ENCODE results near the gene TERT. TPM values are rescaled to one million over a fixed set of nuclear protein-coding genes. Genes with fewer than 3 reads are reported as not detected.
"Not testable (repeated sequence)": the region's sequence is repeated elsewhere in the genome, so short reads cannot be mapped to it uniquely, and the experiment has no call there.

TERT gene
- total RNA-seq, result not detected
- long read RNA-seq, result 0 reads

DNA sequence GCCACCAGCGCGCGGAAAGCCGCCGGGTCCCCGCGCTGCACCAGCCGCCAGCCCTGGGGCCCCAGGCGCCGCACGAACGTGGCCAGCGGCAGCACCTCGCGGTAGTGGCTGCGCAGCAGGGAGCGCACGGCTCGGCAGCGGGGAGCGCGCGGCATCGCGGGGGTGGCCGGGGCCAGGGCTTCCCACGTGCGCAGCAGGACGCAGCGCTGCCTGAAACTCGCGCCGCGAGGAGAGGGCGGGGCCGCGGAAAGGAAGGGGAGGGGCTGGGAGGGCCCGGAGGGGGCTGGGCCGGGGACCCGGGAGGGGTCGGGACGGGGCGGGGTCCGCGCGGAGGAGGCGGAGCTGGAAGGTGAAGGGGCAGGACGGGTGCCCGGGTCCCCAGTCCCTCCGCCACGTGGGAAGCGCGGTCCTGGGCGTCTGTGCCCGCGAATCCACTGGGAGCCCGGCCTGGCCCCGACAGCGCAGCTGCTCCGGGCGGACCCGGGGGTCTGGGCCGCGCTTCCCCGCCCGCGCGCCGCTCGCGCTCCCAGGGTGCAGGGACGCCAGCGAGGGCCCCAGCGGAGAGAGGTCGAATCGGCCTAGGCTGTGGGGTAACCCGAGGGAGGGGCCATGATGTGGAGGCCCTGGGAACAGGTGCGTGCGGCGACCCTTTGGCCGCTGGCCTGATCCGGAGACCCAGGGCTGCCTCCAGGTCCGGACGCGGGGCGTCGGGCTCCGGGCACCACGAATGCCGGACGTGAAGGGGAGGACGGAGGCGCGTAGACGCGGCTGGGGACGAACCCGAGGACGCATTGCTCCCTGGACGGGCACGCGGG lies at the start of gene TERT:
TERT (minus strand) TSS at position 234 of the 815 bp plus-strand sequence; CDS start at position 155, 79 bp downstream.
- peak; percentile 3 to 24 for ATAC-seq
- DNase-seq, result no peak
- intact Hi-C loops (cut with DNase I), result no loop called here

DNA sequence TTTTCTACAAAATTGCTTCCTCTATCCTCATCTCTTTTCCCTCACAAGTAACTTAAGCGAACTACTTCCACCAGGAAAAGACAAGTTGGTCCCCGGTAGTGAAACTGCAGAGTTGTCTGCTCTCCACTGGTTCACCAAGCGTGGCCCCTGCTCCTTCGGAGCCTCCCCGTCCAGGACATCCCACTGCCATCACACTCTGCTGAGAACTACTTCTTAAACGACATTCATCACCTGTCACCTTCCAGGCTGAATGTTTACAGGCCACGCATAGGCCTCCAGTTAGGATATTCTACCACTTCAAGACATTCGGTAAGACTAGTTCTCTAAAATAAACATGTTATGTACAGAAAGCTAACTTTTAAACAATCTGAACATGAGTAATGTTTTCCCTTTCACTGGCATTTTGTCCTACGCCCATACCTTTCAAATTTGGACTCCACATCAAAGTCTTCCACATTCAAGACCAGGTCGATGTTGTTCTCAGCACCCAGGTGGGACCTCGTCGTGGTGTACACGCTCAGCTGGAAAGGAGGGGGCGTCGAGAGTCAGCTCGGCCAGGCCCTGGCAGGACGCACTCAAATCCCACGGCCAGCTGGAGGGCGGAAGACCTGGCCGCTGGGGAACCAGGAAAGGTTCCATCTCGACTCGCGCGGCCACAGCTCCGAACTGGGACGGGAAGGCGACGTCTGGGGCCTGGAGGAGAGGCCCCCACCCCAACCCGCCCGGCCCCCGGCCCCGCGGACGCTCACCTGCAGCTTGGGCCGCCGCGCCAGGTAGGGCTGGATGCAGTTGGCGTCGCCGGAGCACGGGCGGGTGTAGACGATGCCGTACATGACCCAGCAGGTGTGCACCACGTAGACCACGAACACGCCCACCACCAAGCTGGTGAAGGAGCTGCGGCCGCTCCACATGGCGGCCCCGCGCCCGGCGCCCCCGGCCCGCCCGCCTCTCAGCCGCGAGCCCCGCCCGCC lies 49.3 kb upstream of the TERT start:
- DNase-seq (no peak), ATAC-seq (no peak)
- intact Hi-C loops (cut with DNase I), result no loop called here

DNA sequence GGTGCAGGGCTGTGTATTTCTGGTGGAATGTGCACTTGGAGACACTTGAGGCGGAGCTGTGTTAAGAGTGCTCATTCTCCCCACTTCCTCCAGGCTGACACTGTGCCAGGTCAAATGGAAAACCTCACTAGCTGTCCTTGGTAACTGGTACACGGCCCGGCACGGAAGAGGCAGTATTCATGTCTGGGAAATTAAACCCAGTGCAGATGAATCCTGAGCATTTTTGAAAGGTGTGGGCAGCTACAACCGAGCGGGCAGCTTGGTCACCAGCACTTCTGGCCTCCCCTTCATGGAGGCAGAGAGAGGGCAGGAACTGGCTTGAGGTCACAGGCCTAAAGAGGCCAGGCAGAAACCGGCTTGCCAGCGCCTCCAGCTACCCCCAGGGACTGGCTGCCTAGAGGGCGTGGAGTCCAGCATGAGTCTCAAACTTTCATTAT lies 48.5 kb upstream of the TERT start:
- ATAC-seq (no peak), DNase-seq (no peak)
- intact Hi-C loops (cut with DNase I), result no loop called here

DNA sequence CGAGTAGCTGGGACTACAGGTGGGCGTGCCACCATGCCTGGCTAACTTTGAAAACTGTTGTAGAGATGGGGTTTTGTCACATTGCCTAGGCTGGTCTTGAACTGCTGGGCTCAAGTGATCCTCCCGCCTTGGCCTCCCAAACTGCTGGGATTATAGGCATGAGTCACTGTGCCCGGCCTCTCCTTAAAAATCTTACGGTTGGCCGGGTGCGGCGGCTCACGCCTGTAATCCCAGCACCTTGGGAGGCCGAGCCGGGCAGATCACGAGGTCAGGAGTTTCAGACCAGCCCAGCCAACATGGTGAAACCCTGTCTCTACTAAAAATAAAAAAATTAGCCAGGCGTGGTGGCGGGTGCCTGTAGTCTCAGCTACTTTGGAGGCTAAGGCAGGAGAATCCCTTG lies 47.8 kb upstream of the TERT start:
- intact Hi-C loops (cut with DNase I); DNase-seq; ATAC-seq: not testable (repeated sequence)

DNA sequence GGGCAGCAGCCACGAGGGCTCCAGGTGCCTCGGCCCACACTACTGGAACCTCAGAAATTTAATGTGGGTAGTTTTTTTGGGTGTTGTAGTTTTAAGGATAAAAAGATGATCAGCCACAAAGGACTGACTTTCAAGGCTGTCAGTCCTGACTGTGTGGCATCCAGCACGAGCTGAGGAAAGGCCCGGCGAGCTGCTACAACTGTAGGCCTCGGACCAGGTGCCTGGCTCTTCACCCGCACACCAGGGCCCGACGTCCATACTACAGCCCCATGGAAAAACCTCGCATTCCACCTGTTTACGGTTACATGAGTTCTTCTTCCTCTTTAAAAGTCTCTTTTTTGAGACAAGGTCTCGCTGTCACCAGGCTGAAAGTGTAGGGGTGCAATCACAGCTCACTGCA lies 47.4 kb upstream of the TERT start:
- DNase-seq (no peak), ATAC-seq (no peak)
- intact Hi-C loops (cut with DNase I), result no loop called here

DNA sequence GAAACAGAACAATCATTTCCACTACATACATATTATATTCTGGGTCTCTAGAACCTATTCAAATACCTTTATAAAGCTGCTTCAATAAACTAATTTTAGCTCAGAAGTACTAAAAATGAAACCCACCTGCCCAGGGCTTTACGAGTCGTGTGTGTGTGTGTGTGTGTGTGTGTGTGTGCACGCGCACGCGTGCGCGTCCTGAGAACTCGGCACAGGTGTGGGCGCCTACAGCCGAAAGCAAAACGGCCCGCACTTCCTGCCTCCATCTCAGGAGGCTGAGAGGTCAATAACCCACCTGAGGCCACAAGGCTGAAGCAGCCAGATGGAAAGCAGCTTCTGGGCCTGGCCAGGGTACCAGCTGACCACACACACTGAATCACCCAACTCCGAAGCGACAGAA lies 47.0 kb upstream of the TERT start:
- DNase-seq (no peak), ATAC-seq (no peak)
- intact Hi-C loops (cut with DNase I), result no loop called here

DNA sequence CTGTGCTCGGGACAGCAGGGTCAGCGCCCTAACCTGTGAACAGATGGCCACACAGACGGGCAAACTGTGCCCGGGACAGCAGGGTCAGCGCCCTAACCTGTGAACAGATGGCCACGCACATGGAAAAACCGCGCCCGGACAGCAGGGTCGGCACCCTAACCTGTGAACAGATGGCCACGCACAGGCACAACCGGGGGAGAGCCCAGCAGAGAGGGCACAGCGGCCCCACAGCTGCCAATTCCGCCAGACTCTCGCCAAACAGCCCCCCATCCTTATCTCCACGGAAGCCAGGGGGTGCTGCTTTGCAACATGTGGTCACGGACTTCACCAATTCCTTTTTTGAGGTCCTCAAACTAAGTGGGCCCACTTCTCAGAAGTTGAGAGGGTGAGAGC lies 44.9 kb upstream of the TERT start:
- not testable (repeated sequence) for ATAC-seq

DNA sequence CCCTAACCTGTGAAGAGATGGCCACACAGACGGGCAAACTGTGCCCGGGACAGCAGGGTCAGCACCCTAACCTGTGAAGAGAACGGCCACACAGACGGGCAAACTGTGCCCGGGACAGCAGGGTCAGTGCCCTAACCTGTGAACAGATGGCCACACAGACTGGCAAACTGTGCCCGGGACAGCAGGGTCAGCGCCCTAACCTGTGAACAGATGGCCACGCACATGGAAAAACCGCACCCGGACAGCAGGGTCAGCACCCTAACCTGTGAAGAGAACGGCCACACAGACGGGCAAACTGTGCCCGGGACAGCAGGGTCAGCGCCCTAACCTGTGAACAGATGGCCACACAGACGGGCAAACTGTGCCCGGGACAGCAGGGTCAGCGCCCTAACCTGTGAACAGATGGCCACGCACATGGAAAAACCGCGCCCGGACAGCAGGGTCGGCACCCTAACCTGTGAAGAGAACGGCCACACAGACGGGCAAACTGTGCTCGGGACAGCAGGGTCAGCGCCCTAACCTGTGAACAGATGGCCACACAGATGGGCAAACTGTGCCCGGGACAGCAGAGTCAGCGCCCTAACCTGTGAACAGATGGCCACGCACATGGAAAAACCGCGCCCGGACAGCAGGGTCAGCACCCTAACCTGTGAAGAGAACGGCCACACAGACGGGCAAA lies 44.4 kb upstream of the TERT start:
- intact Hi-C loops (cut with DNase I); ATAC-seq; DNase-seq: not testable (repeated sequence)

More for the DNA sequence above, 44.9 kb upstream of the TERT start:
- intact Hi-C loops (cut with DNase I); DNase-seq: not testable (repeated sequence)

DNA sequence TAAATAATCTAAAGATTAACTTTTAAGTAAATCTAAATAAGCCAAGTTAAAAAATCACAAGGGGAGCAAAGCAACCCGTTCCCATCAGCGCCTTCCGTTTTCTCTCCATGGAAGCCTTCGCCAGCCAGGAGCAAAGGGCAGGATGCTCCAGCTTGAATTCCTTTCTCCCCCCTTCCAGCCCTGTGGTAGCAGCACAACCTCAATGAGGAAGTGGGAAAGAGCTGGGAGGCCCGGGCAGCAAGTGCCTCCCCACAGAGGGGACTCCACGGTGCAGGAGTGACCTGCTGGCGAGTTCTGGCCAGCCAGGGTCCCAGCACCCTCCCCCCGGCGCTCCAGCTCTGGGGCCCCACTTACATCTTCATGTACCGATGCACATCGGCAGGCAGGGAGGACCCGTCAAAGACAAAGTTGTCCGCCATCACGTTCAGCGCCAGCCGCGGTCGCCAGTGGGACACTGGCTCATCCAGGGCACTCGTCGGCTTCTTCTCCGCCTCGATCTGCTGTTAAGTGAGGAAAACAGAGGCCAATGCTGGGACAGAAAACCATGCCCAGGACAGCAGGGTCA lies 43.7 kb upstream of the TERT start:
- intact Hi-C loops (cut with DNase I), result no loop called here
- peak; percentile 11 for DNase-seq
- no peak for ATAC-seq

DNA sequence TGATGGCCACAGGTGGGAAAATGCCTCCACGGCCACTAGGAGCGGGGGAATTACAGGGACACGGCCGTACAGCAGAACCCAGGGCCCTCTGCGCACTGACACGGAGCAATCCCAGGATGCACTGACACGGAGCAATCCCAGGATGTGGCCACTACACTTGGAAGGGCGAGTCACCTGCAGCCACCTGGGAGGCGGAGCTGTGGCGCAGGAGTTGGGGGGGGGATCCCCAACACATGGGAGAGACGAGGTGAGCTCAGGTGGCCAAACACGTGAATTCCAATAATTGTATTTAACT lies 43.3 kb upstream of the TERT start:
- intact Hi-C loops (cut with DNase I), result no loop called here
- DNase-seq, result no peak
- no peak for ATAC-seq

DNA sequence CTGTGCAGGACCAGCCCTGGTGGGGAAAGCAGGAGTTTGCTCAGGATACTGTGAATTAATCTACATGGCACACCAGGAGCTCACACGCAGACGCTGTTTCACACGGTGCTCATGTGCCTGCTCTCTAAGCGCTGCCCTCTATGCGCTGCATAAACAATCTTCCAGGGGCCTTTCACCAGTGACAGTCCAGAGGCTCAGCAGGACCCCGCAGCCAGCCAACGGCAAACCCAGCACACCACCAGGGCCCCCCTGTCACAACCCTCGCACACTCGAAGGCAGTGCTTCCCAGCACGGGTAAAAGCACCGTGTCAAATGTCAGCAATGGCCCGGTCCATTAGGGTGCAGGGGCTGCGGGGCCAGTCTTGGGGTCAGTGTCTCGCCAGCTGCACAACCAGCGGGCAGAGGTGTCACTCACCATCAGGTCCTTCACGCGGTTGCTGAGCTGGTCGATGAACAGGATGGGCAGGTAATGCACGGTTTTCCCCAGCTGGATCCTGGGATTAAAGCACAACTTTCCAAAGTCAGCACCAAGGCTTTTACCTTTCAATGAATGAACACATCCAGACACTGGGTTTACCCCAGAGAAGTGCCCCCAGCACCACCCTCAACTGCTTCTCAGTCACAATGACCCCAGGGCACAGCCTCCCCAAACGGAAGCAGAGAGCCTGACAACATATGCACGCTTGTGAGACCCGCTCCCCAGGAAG lies 42.8 kb upstream of the TERT start:
- intact Hi-C loops (cut with DNase I), result no loop called here
- DNase-seq, result no peak
- ATAC-seq, result no peak

DNA sequence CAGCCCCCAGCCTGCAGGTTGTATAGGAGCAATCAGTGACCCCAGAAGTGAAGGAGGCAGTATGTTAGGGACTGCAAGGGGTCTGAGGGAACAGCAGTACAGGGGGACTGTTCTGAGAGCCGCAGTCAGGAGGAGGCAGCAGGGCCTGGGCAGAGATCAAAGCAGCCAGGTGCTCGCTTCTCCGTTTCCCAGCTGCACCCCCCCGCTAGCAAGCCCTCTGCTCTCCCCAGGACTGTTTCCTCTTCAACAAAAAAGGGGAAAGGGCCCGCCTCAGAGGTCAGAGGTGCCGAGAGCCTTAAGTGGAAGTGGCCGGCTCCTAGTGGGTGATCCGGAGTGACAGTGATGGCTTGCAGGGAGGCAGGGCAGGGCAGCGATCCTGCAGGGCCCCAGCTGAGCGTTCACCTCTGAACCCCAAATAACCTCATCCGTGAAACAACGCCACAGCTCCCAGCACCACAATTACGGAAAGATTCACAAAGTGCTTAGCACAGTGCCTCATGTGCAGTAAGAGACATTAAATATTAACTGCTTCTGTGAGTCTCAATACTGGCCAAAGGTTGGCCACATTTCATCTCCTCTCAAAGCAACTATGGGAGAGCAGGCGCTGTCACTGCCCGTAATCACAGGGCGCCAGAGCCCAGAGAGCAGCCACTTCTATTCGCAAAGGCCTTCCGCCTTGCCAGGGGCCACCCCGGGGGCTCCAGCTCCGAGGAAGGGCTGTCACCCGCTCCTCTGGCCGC lies 42.1 kb upstream of the TERT start:
- DNase-seq, result peak; percentile 8
- no peak for ATAC-seq
- intact Hi-C loops (cut with DNase I), result no loop called here

DNA sequence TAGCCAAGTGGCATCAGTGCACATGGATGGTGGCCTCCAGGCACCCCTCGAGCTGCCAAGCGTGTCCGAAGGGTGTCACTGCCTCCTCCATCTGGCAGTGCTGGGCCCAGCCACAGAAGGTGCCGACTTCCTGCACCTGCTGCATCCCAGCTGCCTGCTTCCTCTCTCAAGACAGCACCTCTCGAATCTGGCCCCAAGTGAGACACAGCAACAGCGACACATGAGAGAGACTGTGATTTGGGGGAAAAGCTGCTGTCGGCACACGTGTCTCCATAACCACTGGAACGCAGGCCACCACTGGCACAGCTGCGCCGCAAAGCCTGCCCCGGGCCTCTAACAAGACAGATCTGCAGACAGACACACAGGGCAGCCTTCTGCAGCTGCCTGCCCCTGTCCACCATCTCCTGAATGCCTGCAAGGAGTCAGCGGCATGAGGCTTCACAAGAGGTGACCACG lies 41.3 kb upstream of the TERT start:
- intact Hi-C loops (cut with DNase I), result no loop called here
- DNase-seq, result peak; percentile 10
- ATAC-seq, result no peak

DNA sequence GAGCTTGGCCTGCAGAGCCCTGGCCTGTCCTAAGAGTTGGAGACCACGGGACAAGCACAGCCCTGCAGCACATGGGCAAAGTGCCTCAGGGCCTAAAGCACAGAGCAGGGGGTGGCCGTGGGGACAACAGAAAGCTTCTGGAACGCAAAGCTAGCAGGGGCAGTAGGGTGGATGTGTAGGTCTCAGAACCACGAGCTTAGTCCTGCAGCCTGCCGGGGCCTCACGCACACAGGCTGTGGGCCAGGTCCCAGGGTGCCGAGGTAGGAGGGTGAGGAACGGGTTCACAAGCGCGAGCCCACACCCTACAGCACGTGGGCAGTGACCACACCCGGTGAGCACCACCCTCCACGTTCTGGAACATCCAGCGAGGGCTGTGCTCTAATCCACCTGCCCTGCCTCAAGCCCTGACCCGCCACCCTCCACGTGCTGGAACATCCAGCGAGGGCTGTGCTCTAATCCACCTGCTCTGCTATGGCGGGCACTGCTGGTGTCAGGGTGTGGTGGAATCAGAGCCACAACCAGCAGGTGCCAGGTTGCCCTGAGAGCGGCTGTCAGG lies 40.8 kb upstream of the TERT start:
- intact Hi-C loops (cut with DNase I), result no loop called here
- ATAC-seq (no peak), DNase-seq (no peak)

DNA sequence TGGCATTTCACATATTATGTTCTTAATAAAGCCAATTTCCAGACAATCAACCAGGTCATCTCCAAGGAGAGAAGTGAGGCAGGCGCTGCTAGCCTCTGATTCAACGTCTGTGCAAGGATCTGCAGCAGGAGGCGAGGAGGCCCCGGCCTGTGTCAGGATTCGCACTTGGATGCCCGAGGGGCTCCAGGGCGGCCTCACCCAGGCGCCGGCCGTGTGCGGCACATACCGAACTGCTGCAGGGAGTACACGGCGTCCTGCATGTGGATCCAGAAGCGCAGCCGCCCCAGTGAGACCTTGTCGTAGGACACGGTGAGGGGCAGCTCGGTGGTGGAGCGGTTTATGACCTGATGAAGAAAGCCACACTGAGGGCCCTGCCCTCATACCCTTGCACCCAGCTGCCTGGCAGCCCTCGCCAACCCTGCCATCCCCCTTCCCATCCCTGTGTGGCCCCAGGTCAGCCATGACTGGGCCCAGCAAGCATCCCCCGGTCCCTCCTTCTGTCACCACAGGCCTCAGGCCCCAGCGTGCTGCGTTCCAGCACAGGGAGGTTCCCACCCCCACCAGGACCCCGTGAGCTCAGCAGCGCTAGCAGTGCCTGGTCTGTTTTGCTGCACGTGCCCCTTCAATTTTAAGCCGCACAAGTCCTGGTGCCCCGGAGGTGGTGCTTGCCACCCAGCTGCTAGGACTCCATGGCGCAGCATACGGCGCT lies 40.1 kb upstream of the TERT start:
- intact Hi-C loops (cut with DNase I), result no loop called here
- ATAC-seq (no peak), DNase-seq (no peak)

DNA sequence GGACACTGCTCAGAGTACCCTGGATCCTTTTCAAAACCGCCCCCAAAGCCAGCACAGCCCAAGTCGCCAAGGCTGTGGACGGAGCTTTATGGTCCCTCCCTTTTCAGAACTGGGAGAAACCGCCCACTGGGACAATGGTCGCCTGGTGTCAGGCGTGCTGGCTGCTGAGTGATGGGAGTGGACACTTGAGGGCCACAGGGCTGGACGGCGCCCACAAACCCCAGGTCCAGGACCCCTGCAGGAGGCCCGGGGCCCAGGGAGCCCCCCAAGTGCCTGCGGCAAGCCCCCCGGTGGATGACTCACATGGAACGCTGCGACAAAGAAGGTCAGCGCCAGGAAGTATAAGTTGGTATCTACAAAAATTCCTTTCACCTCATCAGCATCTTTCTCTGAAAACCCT lies 39.1 kb upstream of the TERT start:
- intact Hi-C loops (cut with DNase I), result no loop called here
- DNase-seq (no peak), ATAC-seq (no peak)

DNA sequence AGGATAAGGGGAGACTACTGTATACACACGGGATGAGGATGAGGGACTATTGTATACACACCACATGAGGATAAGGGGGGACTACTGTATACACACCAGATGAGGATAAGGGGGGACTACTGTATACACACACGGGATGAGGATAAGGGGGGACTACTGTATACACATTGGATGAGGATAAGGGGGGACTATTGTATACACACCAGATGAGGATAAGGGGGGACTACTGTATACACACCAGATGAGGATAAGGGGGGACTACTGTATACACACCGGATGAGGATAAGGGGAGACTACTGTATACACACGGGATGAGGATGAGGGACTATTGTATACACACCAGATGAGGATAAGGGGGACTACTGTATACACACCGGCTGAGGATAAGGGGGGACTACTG lies 38.4 kb upstream of the TERT start:
- DNase-seq; intact Hi-C loops (cut with DNase I); ATAC-seq: not testable (repeated sequence)
